Stimulated activated naive CD8-positive, alpha-beta T cell treated with anti-CD3 and anti-CD28 coated beads, Interleukin-15, amount 100 ng/mL, for 72 hours (primary cell): ENCODE results near the gene MACROD2.
"Not testable (repeated sequence)": the region's sequence is repeated elsewhere in the genome, so short reads cannot be mapped to it uniquely, and the experiment has no call there.

Source experiments
- ATAC-seq: fragments of 150-1000 bp; cut with Tn5 transposase; 2 replicates; pipeline ENCODE4 v1.10.0; 2021; ENCODE audit warnings: mild to moderate bottlenecking, moderate library complexity
- DNase-seq, 2 donors: peaks; one replicate each; pipeline ENCODE4 v3.0.0; 2021 to 2022
- H3K27ac Mint-ChIP-seq, 2 donors: one replicate each; pipeline ENCODE4 v1.8.0; 2022; ENCODE audit warnings: mild to moderate bottlenecking in 2 of 2, mixed read lengths in 2 of 2, moderate library complexity in 2 of 2
- H3K27me3 Mint-ChIP-seq: one replicate; pipeline ENCODE4 v1.8.0; 2022; ENCODE audit warnings: mixed read lengths
- H3K4me1 Mint-ChIP-seq: one replicate; pipeline ENCODE4 v1.8.0; 2022; ENCODE audit warnings: mild to moderate bottlenecking, mixed read lengths
- H3K4me3 Mint-ChIP-seq, 2 donors: one replicate each; pipeline ENCODE4 v1.8.0; 2022; ENCODE audit warnings: mild to moderate bottlenecking in 2 of 2, mixed read lengths in 2 of 2, moderate library complexity in 1 of 2
- H3K9me3 Mint-ChIP-seq, 2 donors: one replicate each; pipeline ENCODE4 v1.8.0; 2022; ENCODE audit warnings: mixed read lengths in 2 of 2

MACROD2 gene

DNA sequence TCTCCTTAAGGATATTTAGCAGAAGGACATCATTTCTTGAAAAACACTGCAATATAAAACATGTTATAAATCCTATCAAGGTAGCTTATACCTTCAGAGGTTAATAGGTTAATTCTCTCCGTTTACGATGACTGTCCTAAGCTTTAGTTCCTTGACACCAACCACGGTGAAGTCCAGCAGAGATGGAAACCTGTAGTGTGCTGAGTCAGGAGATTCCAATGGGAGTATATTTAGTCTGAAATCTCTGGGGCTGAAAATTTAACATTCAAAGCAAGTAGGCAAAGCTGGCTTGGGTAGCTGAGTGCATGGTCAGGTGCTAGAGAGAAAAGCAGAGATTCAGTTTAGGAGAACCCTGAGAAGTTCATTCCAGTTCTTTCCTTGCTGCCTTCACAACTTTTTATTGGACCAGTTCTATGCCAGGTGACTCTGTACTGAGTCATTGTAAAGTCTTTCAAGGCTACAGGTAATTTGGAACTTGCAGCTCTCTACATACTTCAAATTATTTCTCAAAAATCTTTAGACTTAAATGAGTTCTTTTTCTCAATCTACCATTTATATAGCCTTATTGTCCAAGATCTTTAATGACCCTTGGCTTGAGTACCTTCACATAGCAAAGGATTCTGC is 1351.5 kb downstream of the MACROD2 start:
- Mint-ChIP-seq H3K4me3 (no peak overlapping the region), H3K27ac (no peak overlapping the region), H3K4me1 (no peaks in the 10 kb centered on the region), H3K9me3 (peaks cover 13 to 25% of the 10 kb centered on the region in 2 donors), H3K27me3 (no peaks in the 10 kb centered on the region)
- no peak for ATAC-seq
- no peak for DNase-seq

GRCh38 chr20:15359056-15359455 is 1363.7 kb downstream of the MACROD2 start:
- H3K4me3 Mint-ChIP-seq: no peak overlapping the region
- no peak overlapping the region for H3K27ac Mint-ChIP-seq
- DNase-seq: no peak
- H3K27me3 Mint-ChIP-seq: no peaks in the 10 kb centered on the region
- no peak for ATAC-seq
- H3K9me3 Mint-ChIP-seq: no peaks in the 10 kb centered on the region
- H3K4me1 Mint-ChIP-seq: no peaks in the 10 kb centered on the region

- Mint-ChIP-seq H3K4me1 (no peaks in the 10 kb centered on the region), H3K27me3 (no peaks in the 10 kb centered on the region), H3K4me3 (no peak overlapping the region), H3K9me3 (no peaks in the 10 kb centered on the region), H3K27ac (no peak overlapping the region)
- no peak for ATAC-seq
- DNase-seq: no peak
Measured at GRCh38 chr20:15362849-15363248, 1367.5 kb downstream of the MACROD2 start.

DNA sequence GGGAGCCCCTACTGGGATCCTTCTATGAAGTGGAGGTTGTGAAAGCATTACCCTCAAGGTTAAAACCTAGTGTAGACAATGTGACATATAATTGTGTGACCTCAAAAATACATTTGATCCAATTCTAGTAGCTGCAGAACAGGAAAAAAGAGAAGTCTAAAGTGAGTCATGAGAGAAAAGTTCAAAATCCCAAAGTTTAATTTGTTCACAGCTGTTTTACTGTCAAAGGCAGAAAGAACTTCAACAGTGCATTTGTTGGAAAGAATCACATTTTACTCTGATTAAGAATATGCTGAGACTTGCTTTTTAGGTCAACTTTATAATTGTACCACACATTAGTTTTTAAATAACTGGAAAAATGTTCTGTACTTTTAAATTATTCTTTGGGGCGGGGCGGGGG is 1369.5 kb downstream of the MACROD2 start:
- Mint-ChIP-seq H3K4me1 (no peaks in the 10 kb centered on the region), H3K27me3 (no peaks in the 10 kb centered on the region), H3K9me3 (no peaks in the 10 kb centered on the region), H3K27ac (no peak overlapping the region), H3K4me3 (no peak overlapping the region)
- ATAC-seq (no peak), DNase-seq (no peak)

GRCh38 chr20:15370370-15370769 is 1375.1 kb downstream of the MACROD2 start:
- peaks cover 0 to 5% of the 10 kb centered on the region in 2 donors for H3K9me3 Mint-ChIP-seq
- no peak for ATAC-seq
- H3K27me3 Mint-ChIP-seq: no peaks in the 10 kb centered on the region
- no peak overlapping the region for H3K4me3 Mint-ChIP-seq
- H3K27ac Mint-ChIP-seq: no peak overlapping the region
- no peak for DNase-seq
- no peaks in the 10 kb centered on the region for H3K4me1 Mint-ChIP-seq

GRCh38 chr20:15374682-15375081 is 1379.4 kb downstream of the MACROD2 start:
- H3K27ac Mint-ChIP-seq: no peak overlapping the region

DNA sequence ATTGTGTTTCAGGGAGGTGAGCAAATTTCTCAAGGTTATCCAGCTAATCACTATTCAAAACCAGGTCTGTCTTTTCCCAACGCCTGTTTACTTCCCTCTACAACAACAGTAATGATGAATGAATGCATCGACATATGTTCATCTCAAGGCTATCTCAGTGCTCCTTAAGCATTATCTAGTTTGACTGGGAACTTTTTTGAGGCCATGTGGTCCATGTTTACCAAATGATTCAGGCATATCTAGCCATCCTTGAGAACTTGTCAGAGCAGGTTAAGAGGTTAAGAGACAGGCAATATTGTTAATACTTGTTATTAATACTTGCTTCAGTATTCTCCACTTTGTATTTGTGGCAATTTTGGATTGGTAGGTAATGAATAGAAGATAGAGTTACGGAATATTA is 1380.5 kb downstream of the MACROD2 start:
- no peaks in the 10 kb centered on the region for H3K27me3 Mint-ChIP-seq
- H3K27ac Mint-ChIP-seq: no peak overlapping the region
- H3K9me3 Mint-ChIP-seq: peaks cover 0 to 5% of the 10 kb centered on the region in 2 donors
- DNase-seq (no peak), ATAC-seq (no peak)
- H3K4me3 Mint-ChIP-seq: no peak overlapping the region
- H3K4me1 Mint-ChIP-seq: no peaks in the 10 kb centered on the region

More at GRCh38 chr20:15374682-15375081, 1379.4 kb downstream of the MACROD2 start:
- no peaks in the 10 kb centered on the region for H3K4me1 Mint-ChIP-seq
- no peak for DNase-seq
- H3K27me3 Mint-ChIP-seq: no peaks in the 10 kb centered on the region
- peaks cover 0 to 5% of the 10 kb centered on the region in 2 donors for H3K9me3 Mint-ChIP-seq
- ATAC-seq: no peak
- H3K4me3 Mint-ChIP-seq: no peak overlapping the region

DNA sequence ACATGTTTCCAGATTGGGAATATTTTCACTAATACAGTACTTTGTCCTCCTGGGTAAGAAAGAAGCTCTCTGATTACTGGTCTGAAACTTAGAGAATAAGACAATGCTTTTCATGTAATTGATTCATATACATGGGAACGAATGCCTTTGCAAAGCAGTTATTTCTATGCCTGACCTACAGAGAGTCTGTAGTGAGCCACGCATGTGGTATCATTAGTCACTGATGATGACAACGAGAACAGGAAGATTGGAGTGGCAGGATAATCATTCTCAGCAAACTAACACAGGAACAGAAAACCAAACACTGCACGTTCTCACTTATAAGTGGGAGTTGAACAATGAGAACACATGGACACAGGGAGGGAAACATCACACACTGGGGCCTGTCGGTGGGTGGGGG is 1382.3 kb downstream of the MACROD2 start:
- not testable (repeated sequence) for H3K4me1 Mint-ChIP-seq, H3K27ac Mint-ChIP-seq, DNase-seq, ATAC-seq, H3K4me3 Mint-ChIP-seq, H3K9me3 Mint-ChIP-seq, H3K27me3 Mint-ChIP-seq

- H3K9me3 Mint-ChIP-seq: peaks cover 0 to 5% of the 10 kb centered on the region in 2 donors
- DNase-seq (no peak), ATAC-seq (no peak)
- H3K27me3 Mint-ChIP-seq: no peaks in the 10 kb centered on the region
- H3K27ac Mint-ChIP-seq: no peak overlapping the region
- H3K4me3 Mint-ChIP-seq: no peak overlapping the region
- H3K4me1 Mint-ChIP-seq: no peaks in the 10 kb centered on the region
Measured at GRCh38 chr20:15378151-15378550, 1382.8 kb downstream of the MACROD2 start.

DNA sequence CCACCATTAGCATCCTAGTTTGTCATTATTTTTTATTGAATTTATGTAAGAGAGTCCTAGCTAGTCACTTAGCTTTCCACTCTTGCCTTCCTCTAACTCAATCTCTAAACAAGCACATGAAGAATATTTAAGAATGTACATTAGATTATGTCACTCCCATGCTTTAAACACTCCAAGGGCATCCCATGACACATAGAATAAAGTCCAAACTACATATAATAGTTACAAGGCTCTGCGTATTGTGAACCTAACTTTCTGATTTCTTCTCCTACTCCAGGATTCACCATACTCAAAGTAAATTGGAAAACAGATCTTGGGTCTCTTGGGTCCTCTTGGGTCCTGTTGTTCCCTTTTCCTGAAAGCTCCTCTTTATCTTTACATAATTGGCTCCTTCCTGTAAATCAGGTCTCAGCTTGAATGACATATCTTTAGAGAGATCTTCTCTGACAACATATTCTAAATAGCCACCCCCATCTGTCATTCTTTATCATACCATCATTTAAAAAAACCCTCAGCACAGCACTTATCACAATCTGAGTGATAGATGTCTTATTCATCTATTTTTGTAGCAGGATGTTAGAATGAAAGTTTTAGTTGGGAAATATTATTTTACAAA is 1384.5 kb downstream of the MACROD2 start:
- H3K9me3 Mint-ChIP-seq: peaks cover 1 to 2% of the 10 kb centered on the region in 2 donors

GRCh38 chr20:15380770-15381169 is 1385.5 kb downstream of the MACROD2 start:
- Mint-ChIP-seq H3K4me1 (no peaks in the 10 kb centered on the region), H3K9me3 (peaks cover 4 to 6% of the 10 kb centered on the region in 2 donors), H3K4me3 (no peak overlapping the region), H3K27me3 (no peaks in the 10 kb centered on the region), H3K27ac (no peak overlapping the region)
- DNase-seq: no peak
- ATAC-seq: no peak

More for the DNA sequence above, 1384.5 kb downstream of the MACROD2 start:
- DNase-seq (no peak), ATAC-seq (no peak)
- H3K27me3 Mint-ChIP-seq: no peaks in the 10 kb centered on the region
- no peaks in the 10 kb centered on the region for H3K4me1 Mint-ChIP-seq
- H3K27ac Mint-ChIP-seq: no peak overlapping the region
- no peak overlapping the region for H3K4me3 Mint-ChIP-seq

GRCh38 chr20:15387228-15387627 is 1391.9 kb downstream of the MACROD2 start:
- Mint-ChIP-seq H3K4me3 (no peak overlapping the region), H3K27ac (no peak overlapping the region), H3K4me1 (no peaks in the 10 kb centered on the region), H3K27me3 (no peaks in the 10 kb centered on the region), H3K9me3 (peaks cover 14 to 18% of the 10 kb centered on the region in 2 donors)
- DNase-seq (no peak), ATAC-seq (no peak)

- H3K4me1 Mint-ChIP-seq: no peaks in the 10 kb centered on the region
- no peaks in the 10 kb centered on the region for H3K9me3 Mint-ChIP-seq
- H3K4me3 Mint-ChIP-seq: no peak overlapping the region
- H3K27me3 Mint-ChIP-seq: no peaks in the 10 kb centered on the region
- no peak for ATAC-seq
- H3K27ac Mint-ChIP-seq: no peak overlapping the region
- DNase-seq: no peak
Measured at GRCh38 chr20:15395457-15395856, 1400.1 kb downstream of the MACROD2 start.

DNA sequence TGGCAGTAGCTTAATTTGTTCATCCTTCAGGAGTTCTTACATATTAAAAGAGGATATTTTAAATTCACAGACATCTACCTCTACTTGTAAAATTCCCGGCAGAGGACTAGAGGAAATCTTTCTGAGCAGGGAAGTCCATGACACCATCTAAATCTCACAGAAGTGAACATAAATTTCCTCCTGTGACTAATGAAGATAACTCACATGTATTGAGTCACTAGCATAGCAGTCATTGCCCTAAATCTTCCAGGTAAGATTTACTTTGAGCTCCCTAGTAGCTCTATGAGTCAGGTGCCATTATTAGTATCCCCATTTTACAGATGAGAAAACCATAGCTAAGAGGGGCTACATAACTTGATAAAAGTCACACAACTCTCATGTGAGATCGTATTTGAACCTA is 1400.7 kb downstream of the MACROD2 start:
- DNase-seq: no peak
- Mint-ChIP-seq H3K4me1 (no peaks in the 10 kb centered on the region), H3K27me3 (no peaks in the 10 kb centered on the region), H3K9me3 (no peaks in the 10 kb centered on the region), H3K4me3 (no peak overlapping the region), H3K27ac (peak overlapping the region in 1 of 2 donors; percentile 71)
- no peak for ATAC-seq

DNA sequence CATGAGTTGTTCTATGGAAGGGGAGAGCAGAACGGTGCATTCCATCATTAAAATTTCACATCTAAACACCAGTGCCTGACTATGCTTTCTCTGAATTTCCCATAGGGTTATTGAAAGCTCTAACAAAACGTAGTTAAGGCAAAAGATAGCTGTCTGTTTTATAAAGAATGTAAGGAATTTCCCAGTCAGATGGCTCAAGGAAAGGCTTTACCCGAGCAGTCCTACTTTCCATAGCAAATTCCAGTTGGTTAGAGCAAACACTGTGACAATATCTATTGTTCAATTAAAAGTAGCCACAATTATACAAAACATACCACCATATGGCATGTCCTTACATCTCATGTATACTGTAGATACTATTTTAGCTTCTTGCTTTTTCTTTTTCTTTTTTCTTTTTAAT is 1401.6 kb downstream of the MACROD2 start:
- H3K27ac Mint-ChIP-seq: no peak overlapping the region
- H3K4me1 Mint-ChIP-seq: no peaks in the 10 kb centered on the region
- no peak for DNase-seq

GRCh38 chr20:15399781-15400180 is 1404.5 kb downstream of the MACROD2 start:
- no peaks in the 10 kb centered on the region for H3K27me3 Mint-ChIP-seq
- DNase-seq (no peak), ATAC-seq (no peak)
- no peak overlapping the region for H3K27ac Mint-ChIP-seq
- no peaks in the 10 kb centered on the region for H3K4me1 Mint-ChIP-seq
- H3K4me3 Mint-ChIP-seq: no peak overlapping the region
- H3K9me3 Mint-ChIP-seq: peaks cover 0 to 8% of the 10 kb centered on the region in 2 donors

More for the DNA sequence above, 1401.6 kb downstream of the MACROD2 start:
- Mint-ChIP-seq H3K27me3 (no peaks in the 10 kb centered on the region), H3K4me3 (no peak overlapping the region), H3K9me3 (no peaks in the 10 kb centered on the region)
- no peak for ATAC-seq

GRCh38 chr20:15406072-15406471 is 1410.8 kb downstream of the MACROD2 start:
- no peaks in the 10 kb centered on the region for H3K4me1 Mint-ChIP-seq
- no peaks in the 10 kb centered on the region for H3K27me3 Mint-ChIP-seq
- peaks cover 0 to 10% of the 10 kb centered on the region in 2 donors for H3K9me3 Mint-ChIP-seq
- ATAC-seq: no peak
- H3K4me3 Mint-ChIP-seq: no peak overlapping the region
- no peak for DNase-seq
- no peak overlapping the region for H3K27ac Mint-ChIP-seq
